Ovary (tissue), 9 donors: Measurements from ENCODE around the gene TUSC2. TPM values are rescaled to one million over a fixed set of nuclear protein-coding genes. Genes with fewer than 3 reads are reported as not detected.
A peak's percentile ranks its signal among the peaks of the same experiment; 100 is the strongest.

Experiments
- DNase-seq, 5 donors: peaks; one replicate each; pipeline ENCODE4 v3.0.0-alpha.2; 2019 to 2020
- H3K27ac ChIP-seq, 2 donors: fragments of 200-600 bp; one replicate each; pipeline versions ENCODE4 v1.5.1 to v1.8.0; 2019 to 2022
- H3K27me3 ChIP-seq: fragments of 200-600 bp; one replicate; pipeline ENCODE4 v1.8.0; 2022
- H3K36me3 ChIP-seq: fragments of 200-600 bp; sonication (generic); one replicate; pipeline ENCODE4 v1.5.1; 2019
- H3K4me1 ChIP-seq: one replicate; pipeline ENCODE4 v1.8.1; 2013; ENCODE audit warnings: mild to moderate bottlenecking, moderate library complexity; ENCODE audit not compliant: insufficient read depth
- H3K4me3 ChIP-seq: fragments of 200-600 bp; sonication (generic); one replicate; pipeline ENCODE4 v1.5.1; 2017
- H3K9me3 ChIP-seq, 2 donors: fragments of 200-600 bp in 1 of 2; sonication (generic) in 1 of 2; one replicate each; pipeline versions ENCODE4 v1.5.1 to v1.8.1; 2013 to 2019; ENCODE audit warnings: mild to moderate bottlenecking in 1 of 2, moderate library complexity in 1 of 2
- CTCF ChIP-seq, 3 donors: fragments of 450-650 bp in 2 of 3; fragments of 200-600 bp in 1 of 3; IDR thresholded peaks; one replicate each; pipeline versions ENCODE4 v1.5.1 to v1.8.0; 2016 to 2022; ENCODE audit warnings: antibody characterized with exemption in 3 of 3, mild to moderate bottlenecking in 1 of 3
- EP300 ChIP-seq: sonication (generic); formaldehyde crosslinking; IDR thresholded peaks from one replicate; pipeline ENCODE4 v1.6.1; 2017; ENCODE audit warnings: antibody characterized with exemption
- POLR2A ChIP-seq: fragments of 450-650 bp; IDR thresholded peaks from one replicate; pipeline ENCODE4 v1.6.1; 2017; ENCODE audit warnings: antibody characterized with exemption, mild to moderate bottlenecking, moderate library complexity
- WGBS, 3 donors: extraction: QIAGEN DNeasy Blood & Tissue Kit in 1 of 3; methylation state at CpG; one replicate each; pipeline versions ENCODE4 v1.1.5 to v1.1.7; 2013 to 2017; 5-methylcytosine and 5-hydroxymethylcytosine counted together
- intact Hi-C, 4 donors: fragments of 100-400 bp; cut with DNase I; formaldehyde crosslinking; loops; one replicate each; pipeline versions ENCODE4 v1.11.0 to v1.15.1; 2022 to 2023
- polyA plus RNA-seq, 2 donors: library from polyadenylated mRNA; stranded (reverse); fragments of 200-250 nt in 1 of 2; fragments of 350-450 nt in 1 of 2; fragmentation: Illumina TruSeq in 1 of 2; extraction: RNeasy Lipid Tissue Mini Kit (QIAGEN cat#74804) in 1 of 2; gene quantifications; one replicate each; pipeline ENCODE4 v1.2.3, GENCODE V29; 2013 to 2014
- total RNA-seq, 7 donors: library from RNA; depleted of rRNA in 2 of 7; stranded (reverse); fragments of >200 nt in 2 of 7; fragmentation: NEBNext Ultra II Directional in 3 of 7; extraction: Animal tissue kit (Norgen Biotek cat#: 25700) in 3 of 7; gene quantifications; one replicate each; pipeline versions ENCODE4 v1.1.0 to v1.2.4, GENCODE V29; 2016 to 2023
- donor health status: DM: no; HTN: no; CAD: no; lungs with moderate emphysema.
- donor health status: DM: no; HTN: no; CAD: no.
- donor health status: Bipolar disorder and iron deficiency.
- donor health status: DM: yes; HTN: yes; CAD: no.
- donor health status: DM: no; HTN: no; CAD: no.
- donor health status: DM: yes; HTN: yes; CAD: no.

The TUSC2 gene
- total and polyA plus RNA-seq, 9 donors, result 19.4 to 26.4 (median 21.3) TPM

DNA sequence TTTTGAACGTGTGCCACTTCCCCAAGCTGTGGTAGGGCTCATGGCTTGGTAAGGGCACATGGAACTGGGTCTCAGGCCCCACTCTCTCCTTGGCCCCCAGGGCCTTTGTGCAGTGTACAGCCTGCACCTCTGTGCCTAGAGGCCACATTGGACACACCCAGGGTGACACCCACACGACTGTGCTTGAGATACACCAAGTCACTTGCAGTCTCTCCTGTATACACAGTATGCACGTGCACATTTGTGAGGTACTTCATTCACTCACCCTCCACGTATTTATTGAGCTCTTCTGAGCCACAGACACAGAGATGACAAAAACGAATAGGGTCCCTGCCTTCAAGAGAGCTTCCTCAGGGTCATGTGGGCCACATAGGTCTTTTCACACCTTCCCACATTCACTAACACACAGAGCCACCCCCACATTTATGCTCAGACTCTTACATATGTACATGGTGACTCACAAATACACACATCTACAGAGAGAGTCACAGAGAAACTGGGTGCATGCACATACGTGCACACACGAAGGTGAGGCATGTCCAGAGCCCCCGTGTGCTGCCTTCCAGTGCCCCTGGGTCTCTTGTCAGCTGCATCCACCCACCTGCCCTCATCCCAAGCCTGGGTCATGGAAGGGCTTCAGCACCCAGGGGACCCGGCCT lies 41.1 kb upstream of the TUSC2 start:
- intact Hi-C loops, result loop anchor here in 1 of 4 donors (10.0 kb wide), 1 partner anchor 1136 kb away; the partner anchor contains the start of gene DCAF1
- DNase-seq, result no peak
- 58 to 66% (median 59%) methylated on average over 9 of the region's 9 CpGs for WGBS, 3 donors
- Histone ChIP-seq H3K36me3 (no peaks in the 10 kb centered on the region), H3K27me3 (no peaks in the 10 kb centered on the region), H3K27ac (no peak overlapping the region), H3K4me1 (peaks cover 8% of the 10 kb centered on the region), H3K9me3 (no peaks in the 10 kb centered on the region), H3K4me3 (no peak overlapping the region)
- TF ChIP-seq POLR2A, result no peak
- TF ChIP-seq CTCF (IDR thresholded peaks at IDR 0.05), result no peak
- TF ChIP-seq EP300, result no peak

- Histone ChIP-seq H3K27ac (peak overlapping the region in 1 of 2 donors; percentile 61), H3K36me3 (no peaks in the 10 kb centered on the region), H3K27me3 (no peaks in the 10 kb centered on the region), H3K4me3 (no peak overlapping the region), H3K4me1 (peaks cover 9% of the 10 kb centered on the region), H3K9me3 (no peaks in the 10 kb centered on the region)
- WGBS, 3 donors, result 77 to 84% (median 80%) methylated on average over 5 of the region's 5 CpGs
- intact Hi-C loops, result loop anchor here in 1 of 4 donors (10.0 kb wide), 1 partner anchor 1139 kb away; the partner anchor contains the start of gene DCAF1
- DNase-seq, result no peak
- TF ChIP-seq POLR2A, result no peak
- TF ChIP-seq CTCF (IDR thresholded peaks at IDR 0.05), result no peak
- no peak for TF ChIP-seq EP300
These were observed 37.8 kb upstream of the TUSC2 start for GRCh38 chr3:50365842-50366220.

DNA sequence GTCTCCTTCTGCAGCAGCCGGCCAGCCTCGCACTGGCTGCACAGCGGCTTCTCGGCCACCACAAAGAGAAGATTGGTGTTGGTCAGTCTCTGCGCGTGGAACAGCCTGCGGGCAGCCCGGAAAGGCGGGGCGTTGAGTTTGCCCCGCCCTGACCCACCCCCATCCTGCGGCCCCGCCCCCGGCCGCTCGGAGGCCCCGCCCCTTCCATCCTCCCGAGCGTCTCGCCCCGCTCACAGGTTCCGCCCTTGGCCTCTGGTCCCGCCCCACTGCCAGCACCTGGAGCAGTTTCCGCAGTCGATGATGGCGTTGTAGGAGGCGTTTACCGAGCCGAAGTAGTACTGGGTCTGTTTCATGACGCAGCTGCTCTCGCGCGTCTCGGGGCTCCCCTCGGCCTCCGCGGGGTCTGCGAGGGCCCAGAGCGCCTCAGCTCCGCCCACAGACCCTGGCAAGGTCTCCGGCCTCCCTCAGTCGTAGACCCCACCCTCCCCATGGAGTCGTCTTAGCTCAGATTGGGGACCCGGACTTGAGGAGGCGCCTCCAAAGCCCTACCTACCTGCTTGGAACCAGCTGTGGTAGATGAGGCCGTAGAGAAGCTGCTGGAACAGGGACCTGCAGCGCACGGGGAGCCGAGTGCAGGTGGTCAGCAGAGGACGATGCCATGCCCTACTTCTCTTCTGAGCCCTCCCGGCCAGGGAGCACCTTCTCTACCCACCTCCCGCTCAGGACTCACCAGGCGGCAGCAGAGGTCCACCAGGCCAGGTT lies 37.2 kb upstream of the TUSC2 start:
- intact Hi-C loops, result loop anchor here in 1 of 4 donors (10.0 kb wide), 1 partner anchor 1140 kb away; the partner anchor contains the start of gene DCAF1
- Histone ChIP-seq H3K4me3 (peak overlapping the region; percentile 66), H3K9me3 (no peaks in the 10 kb centered on the region), H3K36me3 (no peaks in the 10 kb centered on the region), H3K4me1 (peaks cover 9% of the 10 kb centered on the region), H3K27me3 (no peaks in the 10 kb centered on the region), H3K27ac (peak overlapping the region in 1 of 2 donors; percentile 61)
- TF ChIP-seq EP300 (no peak), POLR2A (no peak), CTCF (IDR thresholded peaks at IDR 0.05) (no peak)
- DNase-seq, result peak; percentile 88 to 92 (median 92)
- 5 to 13% (median 12%) methylated on average over 29 to 53 of the region's 53 CpGs for WGBS, 3 donors

- Histone ChIP-seq H3K4me1 (peaks cover 9% of the 10 kb centered on the region), H3K4me3 (peak overlapping the region; percentile 66), H3K36me3 (no peaks in the 10 kb centered on the region), H3K9me3 (no peaks in the 10 kb centered on the region), H3K27ac (peak overlapping the region in 1 of 2 donors; percentile 61), H3K27me3 (no peaks in the 10 kb centered on the region)
- 3 to 7% (median 6%) methylated on average over 32 to 48 of the region's 48 CpGs for WGBS, 3 donors
- intact Hi-C loops, result loop anchor here in 1 of 4 donors (10.0 kb wide), 1 partner anchor 1140 kb away; the partner anchor contains the start of gene DCAF1
- no peak for DNase-seq
- TF ChIP-seq POLR2A, result no peak
- TF ChIP-seq CTCF (IDR thresholded peaks at IDR 0.05), result no peak
- TF ChIP-seq EP300, result no peak
These were observed 36.6 kb upstream of the TUSC2 start for GRCh38 chr3:50364573-50365079.
